Measurements from ENCODE around the gene ULBP3.

- TF ChIP-seq CTCF (IDR thresholded peaks at IDR 0.05; ENCODE audit: low read depth, low read length) (no peak), POLR2A (IDR thresholded peaks at IDR 0.05; ENCODE audit: extremely low read depth, insufficient read length) (no peak)
These were observed 3.3 kb upstream of the ULBP3 start for GRCh38 chr6:150072201-150072600.

All from NB4 (cell line).